Neuron (in vitro differentiated cells): ENCODE measurements around the gene LEPROT.

Experiments used
- H2AFZ ChIP-seq: one replicate; pipeline ENCODE4 v1.6.1; 2013; ENCODE audit warnings: low read depth, mild to moderate bottlenecking, inconsistent platforms, low read length, moderate library complexity
- H3K27me3 ChIP-seq: one replicate; pipeline ENCODE4 v1.6.1; 2013; ENCODE audit warnings: low read length; ENCODE audit not compliant: insufficient read depth
- H3K36me3 ChIP-seq: one replicate; pipeline ENCODE4 v1.6.1; 2013; ENCODE audit warnings: low read length; ENCODE audit not compliant: insufficient read depth
- H3K4me1 ChIP-seq: one replicate; pipeline ENCODE4 v1.6.1; 2013; ENCODE audit warnings: low read length; ENCODE audit not compliant: insufficient read depth
- H3K4me3 ChIP-seq: 2 replicates; pipeline ENCODE4 v1.5.1; 2013; ENCODE audit warnings: mild to moderate bottlenecking, low read length, moderate library complexity
- H3K9me3 ChIP-seq: one replicate; pipeline ENCODE4 v1.6.1; 2013; ENCODE audit warnings: low read length

The LEPROT gene

DNA sequence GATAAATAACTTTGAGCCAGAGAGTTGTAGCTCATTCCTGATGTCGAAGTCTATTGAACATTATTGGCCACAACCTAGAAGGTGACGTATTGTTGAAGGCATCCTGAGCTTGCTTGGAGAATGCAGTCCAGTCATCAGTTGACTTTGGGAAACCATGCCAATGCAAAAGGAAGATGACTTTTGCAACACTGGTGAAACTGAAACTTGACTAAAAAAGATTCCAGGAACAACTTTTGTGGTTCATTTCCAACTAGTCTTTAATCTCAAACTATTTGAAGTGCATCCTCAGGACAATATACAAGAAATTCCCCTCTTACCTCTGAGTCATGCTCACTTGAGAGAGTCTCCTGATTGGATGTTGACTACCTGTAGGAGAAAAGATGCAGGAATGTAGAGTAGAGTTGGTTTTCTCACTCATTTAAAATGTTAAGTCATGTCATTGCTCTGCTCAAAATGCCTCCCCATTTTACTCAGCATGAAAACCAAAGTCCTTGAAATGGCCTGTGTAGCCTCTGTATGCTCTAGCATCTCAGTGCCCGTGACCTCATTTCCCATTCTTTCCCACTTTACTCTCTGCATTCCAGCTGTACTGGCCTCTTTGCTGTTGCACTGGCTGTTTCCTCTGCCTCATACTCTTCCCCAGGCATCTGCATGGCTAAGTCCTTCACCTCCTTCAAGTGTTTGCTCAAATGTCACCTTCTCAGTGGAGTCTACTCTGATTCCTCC, 24.4 kb upstream of the LEPROT start:
- no peak overlapping the region for H2AFZ ChIP-seq
- no peaks in the 10 kb centered on the region for H3K27me3 ChIP-seq
- no peaks in the 10 kb centered on the region for H3K4me1 ChIP-seq
- no peak overlapping the region for H3K4me3 ChIP-seq
- no peaks in the 10 kb centered on the region for H3K36me3 ChIP-seq
- H3K9me3 ChIP-seq = no peaks in the 10 kb centered on the region

DNA sequence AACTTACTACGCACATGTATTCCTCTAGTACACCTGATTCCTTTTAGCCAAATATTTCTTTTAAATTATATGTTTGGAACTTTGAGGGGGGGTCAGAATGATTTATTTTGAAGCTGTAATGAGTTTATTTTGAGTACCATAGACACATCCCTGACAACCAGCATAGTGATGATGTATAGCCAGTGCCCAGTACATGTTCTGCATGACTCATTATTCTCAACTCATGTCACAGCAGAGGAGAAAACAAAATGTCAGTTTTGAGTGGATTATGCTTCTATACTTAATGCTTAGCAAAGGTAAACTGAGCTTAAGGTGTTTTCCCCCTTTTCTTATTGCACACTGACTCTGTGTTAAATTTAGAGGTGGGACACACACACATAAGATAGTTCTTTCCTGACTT, 22.4 kb upstream of the LEPROT start:
- H3K4me1 ChIP-seq = no peaks in the 10 kb centered on the region
- no peaks in the 10 kb centered on the region for H3K9me3 ChIP-seq
- no peak overlapping the region for H2AFZ ChIP-seq
- no peak overlapping the region for H3K4me3 ChIP-seq
- no peaks in the 10 kb centered on the region for H3K27me3 ChIP-seq
- no peaks in the 10 kb centered on the region for H3K36me3 ChIP-seq

DNA sequence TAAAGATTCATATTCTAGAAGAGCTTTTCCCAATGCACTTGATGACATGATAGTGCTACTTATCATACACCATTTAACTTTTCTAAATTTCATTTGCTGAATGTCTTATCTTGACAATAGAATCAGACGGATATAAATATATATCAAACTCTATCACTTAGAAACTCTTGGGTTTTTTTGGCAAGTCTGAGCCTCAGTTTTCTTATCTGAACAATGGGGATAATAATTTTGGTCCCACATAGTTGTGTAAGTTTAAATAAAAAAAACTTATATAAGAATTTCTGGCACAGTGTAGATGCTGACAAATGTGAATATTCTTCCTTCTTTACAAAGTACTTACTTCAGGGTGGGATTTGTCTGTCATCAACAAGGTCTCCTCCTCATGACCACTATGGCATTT, 21.5 kb upstream of the LEPROT start:
- Histone ChIP-seq H3K4me1 (no peaks in the 10 kb centered on the region), H2AFZ (no peak overlapping the region), H3K36me3 (no peaks in the 10 kb centered on the region)

DNA sequence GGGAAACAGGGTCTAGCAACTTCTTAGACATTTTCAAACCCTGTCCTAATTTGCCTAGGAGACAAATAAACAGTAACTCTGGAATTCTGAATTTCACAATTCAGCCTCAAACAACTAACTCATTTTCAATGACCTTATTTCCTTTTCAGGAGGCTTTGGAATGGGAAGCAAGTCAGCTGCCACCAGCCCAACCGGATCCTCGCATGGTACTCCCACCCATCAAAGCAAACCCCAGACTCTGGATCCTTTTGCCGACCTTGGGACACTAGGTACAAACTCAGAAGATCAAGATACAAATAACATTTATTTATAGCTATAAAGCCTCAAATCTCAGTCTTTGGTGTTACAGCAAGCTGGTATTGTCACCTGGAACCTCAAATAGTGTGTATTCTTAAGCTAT, 18.9 kb upstream of the LEPROT start:
- Histone ChIP-seq H3K9me3 (no peaks in the 10 kb centered on the region), H3K27me3 (no peaks in the 10 kb centered on the region), H3K36me3 (no peaks in the 10 kb centered on the region), H2AFZ (no peak overlapping the region), H3K4me3 (no peak overlapping the region), H3K4me1 (no peaks in the 10 kb centered on the region)

More for the DNA sequence above, 21.5 kb upstream of the LEPROT start:
- Histone ChIP-seq H3K27me3 (no peaks in the 10 kb centered on the region), H3K9me3 (no peaks in the 10 kb centered on the region), H3K4me3 (no peak overlapping the region)

DNA sequence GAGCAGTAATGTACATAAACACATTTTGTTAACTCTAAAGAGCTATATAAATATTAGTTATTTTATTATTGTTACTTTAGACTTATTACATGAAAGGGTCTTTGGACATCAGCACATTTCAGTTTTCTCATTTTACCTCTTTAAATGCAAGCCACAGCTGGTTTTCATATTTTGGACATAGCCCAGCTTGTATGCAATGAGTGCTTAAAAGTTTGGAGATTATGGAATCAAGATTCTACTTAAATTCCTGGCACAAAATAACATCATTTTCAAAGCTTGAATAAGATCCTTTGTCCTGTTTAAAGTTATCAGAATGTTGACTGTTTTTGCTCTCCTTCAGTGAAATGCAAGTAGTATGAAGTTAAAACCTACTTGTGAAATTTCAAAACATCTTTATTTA, 15.5 kb upstream of the LEPROT start:
- Histone ChIP-seq H2AFZ (no peak overlapping the region), H3K4me3 (no peak overlapping the region), H3K9me3 (no peaks in the 10 kb centered on the region), H3K4me1 (peaks cover 4% of the 10 kb centered on the region), H3K36me3 (no peaks in the 10 kb centered on the region), H3K27me3 (no peaks in the 10 kb centered on the region)

DNA sequence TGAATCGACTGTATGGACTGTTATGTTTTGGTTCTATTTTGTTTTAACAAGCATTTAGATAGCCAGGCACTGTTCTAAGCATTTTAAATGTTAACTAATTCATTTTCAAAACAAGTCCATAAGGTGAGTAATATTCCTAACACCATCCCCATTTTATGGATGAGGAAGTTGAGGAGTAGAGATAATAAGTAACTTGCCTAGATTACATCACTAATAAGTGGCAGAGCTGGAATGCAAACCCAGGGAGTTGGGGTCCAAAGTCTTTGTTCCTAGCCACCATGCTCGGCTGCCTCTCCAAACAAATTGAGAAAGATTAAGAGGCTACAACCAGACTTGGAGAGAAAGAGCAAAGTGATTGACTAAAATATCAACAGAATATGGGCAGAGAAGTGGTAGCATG, 12.6 kb upstream of the LEPROT start:
- Histone ChIP-seq H3K36me3 (no peaks in the 10 kb centered on the region), H3K9me3 (no peaks in the 10 kb centered on the region), H3K4me1 (peaks cover 4% of the 10 kb centered on the region), H2AFZ (no peak overlapping the region), H3K4me3 (no peak overlapping the region), H3K27me3 (no peaks in the 10 kb centered on the region)

DNA sequence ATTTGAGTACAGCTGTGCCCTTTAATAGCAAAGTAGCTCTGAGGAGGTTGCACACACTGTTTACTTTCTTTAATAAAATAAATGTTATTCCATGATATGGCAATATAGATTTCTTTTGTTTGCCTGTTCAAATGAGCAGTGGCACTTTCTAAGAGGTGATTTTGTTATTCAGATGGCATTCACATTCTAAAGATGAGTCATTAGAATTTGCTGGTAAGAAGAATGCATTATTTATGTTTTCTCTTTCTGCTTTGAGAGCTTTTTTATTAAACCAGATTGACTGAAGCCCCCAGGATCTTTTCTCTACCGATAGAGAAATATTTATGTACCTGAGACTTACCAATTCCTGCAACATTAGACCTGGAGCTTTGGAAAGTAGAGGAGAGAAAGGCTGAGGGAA, 11.2 kb upstream of the LEPROT start:
- H3K4me3 ChIP-seq = no peak overlapping the region
- H3K9me3 ChIP-seq = no peaks in the 10 kb centered on the region
- peaks cover 4% of the 10 kb centered on the region for H3K4me1 ChIP-seq
- no peak overlapping the region for H2AFZ ChIP-seq
- no peaks in the 10 kb centered on the region for H3K27me3 ChIP-seq
- H3K36me3 ChIP-seq = no peaks in the 10 kb centered on the region

DNA sequence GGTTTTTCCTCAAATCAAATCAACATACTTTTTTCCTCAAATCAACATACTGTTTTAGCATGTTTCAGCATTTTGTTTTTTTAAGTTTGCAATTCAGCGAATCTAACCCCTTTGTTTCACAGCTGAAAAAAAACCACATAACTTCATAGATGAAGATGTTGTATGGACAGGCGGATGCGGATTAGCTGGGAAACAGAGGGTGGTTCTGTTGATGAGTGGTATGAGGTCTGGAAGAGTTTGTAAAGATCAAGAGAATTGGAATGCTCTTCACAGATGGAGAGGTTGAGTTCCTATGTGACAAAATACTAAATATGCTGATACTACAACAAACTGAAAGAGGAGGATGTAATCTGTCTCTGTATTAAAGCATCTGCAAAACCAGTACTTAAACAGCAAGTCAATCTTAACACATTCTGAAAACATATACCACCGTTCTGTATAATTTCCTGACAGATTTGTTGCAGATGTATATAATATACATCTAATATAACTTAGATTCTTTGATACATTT, 10.6 kb upstream of the LEPROT start:
- no peaks in the 10 kb centered on the region for H3K27me3 ChIP-seq
- H2AFZ ChIP-seq = no peak overlapping the region
- no peaks in the 10 kb centered on the region for H3K9me3 ChIP-seq
- H3K4me1 ChIP-seq = peaks cover 4% of the 10 kb centered on the region
- H3K4me3 ChIP-seq = no peak overlapping the region
- H3K36me3 ChIP-seq = no peaks in the 10 kb centered on the region

DNA sequence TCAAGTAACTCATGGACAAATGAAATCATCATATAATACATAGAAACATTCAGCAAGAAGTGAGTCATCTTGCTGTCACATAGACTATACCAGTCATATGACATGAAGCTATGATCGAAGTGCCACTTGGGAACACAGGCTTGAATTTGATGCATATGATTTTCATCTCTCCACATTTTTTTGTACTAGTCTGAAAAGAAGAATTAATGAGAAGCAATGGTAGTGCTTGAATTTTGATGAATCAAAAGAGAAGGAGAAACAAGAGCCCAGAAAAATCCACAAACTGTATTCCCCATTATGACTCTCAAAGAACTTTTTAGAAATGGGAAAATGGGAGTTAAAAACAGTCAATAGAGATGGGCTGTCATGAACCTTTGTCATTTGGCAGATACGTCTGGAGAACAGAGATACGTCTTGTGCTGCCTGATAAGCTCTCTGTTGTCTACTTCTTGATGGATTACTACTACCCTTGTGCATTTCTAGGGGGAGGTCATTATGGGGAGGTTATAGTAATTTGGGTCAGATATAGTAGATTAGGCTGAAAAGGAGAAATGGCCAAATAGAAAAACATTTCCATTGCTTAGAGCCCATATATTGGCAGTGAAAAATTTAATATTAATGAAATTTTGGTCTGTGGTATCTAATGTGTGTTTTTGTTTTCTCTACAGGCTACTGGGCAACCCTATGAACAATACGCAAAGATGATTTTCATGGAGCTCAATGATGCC, 8.0 kb upstream of the LEPROT start:
- Histone ChIP-seq H3K9me3 (no peaks in the 10 kb centered on the region), H3K27me3 (no peaks in the 10 kb centered on the region), H3K4me3 (no peak overlapping the region), H3K36me3 (no peaks in the 10 kb centered on the region), H3K4me1 (peaks cover 4% of the 10 kb centered on the region), H2AFZ (no peak overlapping the region)

DNA sequence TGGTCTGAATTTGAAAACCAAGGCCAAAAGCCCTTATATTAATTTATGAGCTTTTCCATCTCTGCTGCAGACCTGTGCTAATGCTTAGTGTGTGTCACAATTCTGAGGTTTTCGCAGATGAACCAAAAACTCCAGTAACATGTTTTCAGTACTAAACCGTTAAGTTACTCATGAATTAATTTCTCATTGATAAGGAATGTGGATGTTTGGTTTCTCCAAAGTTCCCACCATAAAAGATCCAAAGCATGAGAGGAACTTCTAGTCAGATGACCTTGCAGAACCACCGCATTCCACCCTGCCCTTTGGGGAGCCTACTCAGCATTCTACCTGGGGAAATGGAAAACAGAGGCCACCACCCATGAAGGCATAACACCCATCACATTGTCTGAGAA, 7.5 kb upstream of the LEPROT start:
- Histone ChIP-seq H3K9me3 (no peaks in the 10 kb centered on the region), H3K4me1 (peaks cover 4% of the 10 kb centered on the region), H3K36me3 (no peaks in the 10 kb centered on the region), H3K4me3 (no peak overlapping the region), H3K27me3 (no peaks in the 10 kb centered on the region), H2AFZ (no peak overlapping the region)

DNA sequence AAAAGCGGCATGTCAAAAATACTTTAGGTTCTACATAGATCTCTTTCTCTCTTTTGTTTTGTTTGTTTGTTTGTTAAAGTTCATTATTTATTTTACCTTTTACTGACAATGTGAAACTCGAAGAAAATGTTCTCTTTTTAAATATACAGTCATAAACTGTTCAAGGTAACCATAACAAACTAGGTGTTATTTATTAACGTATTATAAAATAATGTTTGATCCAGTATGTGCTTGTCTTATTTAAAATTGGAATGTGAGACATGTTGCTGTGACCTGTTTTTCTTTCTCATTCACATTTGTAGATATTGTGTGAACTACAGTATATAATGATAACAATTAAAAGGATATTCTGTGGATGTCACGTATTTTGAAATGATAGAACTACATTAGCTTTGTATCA, 5.9 kb upstream of the LEPROT start:
- Histone ChIP-seq H2AFZ (no peak overlapping the region), H3K27me3 (peaks cover 3% of the 10 kb centered on the region), H3K4me3 (no peak overlapping the region), H3K4me1 (peaks cover 1% of the 10 kb centered on the region), H3K9me3 (no peaks in the 10 kb centered on the region), H3K36me3 (no peaks in the 10 kb centered on the region)

DNA sequence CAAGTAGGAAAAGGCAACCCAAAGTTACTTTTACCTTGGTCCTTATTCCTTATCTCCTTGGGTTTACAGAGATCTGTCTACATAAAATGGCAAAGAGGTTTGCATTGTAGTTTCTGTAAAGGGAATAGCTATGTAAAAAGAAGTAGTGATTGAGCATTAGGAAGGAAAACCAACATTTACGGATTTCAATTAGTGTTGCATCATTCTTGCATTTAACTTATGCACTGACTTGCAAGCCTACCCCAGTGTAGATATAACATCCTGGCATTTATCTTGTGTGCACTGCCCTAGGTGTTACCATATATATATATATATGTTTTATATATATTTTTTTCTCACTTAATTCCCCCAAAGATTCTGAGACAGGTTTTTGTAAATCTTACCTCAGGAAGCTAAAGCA, 3.7 kb upstream of the LEPROT start:
- Histone ChIP-seq H2AFZ (no peak overlapping the region), H3K4me3 (no peak overlapping the region), H3K27me3 (peaks cover 3% of the 10 kb centered on the region), H3K36me3 (no peaks in the 10 kb centered on the region), H3K4me1 (peaks cover 3% of the 10 kb centered on the region), H3K9me3 (no peaks in the 10 kb centered on the region)

DNA sequence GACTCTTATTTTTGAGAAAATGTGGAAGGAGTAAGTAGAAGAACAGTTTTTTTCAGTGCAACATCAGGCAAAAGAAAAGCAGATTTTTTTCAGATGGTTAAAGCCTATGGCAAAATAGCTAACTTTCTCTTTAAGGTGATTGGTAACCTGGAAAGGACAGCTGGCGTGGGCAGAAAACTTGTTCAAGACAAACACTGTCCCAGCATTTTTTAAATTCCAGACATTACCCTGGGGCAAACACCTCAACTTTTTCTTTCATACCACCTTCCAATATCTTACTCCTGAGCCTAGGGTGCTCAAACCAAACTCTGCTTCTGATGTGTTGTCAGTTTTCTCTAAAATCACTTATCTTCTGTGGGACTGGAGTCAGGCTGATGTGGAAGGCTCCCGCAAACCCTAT, 2.7 kb upstream of the LEPROT start:
- H3K9me3 ChIP-seq = no peaks in the 10 kb centered on the region
- H3K36me3 ChIP-seq = no peaks in the 10 kb centered on the region
- peaks cover 3% of the 10 kb centered on the region for H3K27me3 ChIP-seq
- no peak overlapping the region for H2AFZ ChIP-seq
- H3K4me1 ChIP-seq = peaks cover 11% of the 10 kb centered on the region
- no peak overlapping the region for H3K4me3 ChIP-seq
